NCI-H2081 treated with DMSO at 0.1 percent for 48 hours (cell line): ENCODE measurements around the gene CAMKMT.

Experiments
- DNase-seq: peaks from one replicate; lab custom pipeline; 2025; lab: John Stamatoyannopoulos, UW

Gene CAMKMT

DNA sequence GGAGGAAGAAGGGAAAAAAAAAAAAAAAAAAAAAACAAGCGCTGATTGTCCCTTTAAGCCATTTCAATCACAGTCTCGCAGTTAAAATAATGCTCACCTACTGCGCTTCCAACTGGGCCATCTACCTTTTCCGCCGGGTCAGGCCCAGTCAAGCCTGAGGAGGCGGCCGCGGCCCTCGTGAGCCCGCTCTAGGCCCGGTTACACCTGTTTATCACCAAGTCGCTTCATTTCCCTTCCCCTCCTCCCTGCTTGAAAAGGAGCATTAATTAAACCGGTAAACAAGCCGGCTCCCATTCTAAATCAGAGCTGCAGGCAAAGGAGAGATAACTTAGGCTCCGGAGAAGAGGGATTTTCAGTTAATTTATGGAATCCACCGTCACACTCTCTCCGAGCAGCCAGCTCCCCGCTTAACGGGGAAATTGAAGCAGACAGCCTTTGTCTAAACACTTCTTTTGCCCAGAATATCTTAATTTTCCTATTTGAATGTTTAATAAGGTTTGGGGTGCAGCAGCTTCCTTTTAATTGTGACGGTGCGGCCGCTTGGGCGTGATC, 439.6 kb downstream of the CAMKMT start:
- DNase-seq, result no peak

DNA sequence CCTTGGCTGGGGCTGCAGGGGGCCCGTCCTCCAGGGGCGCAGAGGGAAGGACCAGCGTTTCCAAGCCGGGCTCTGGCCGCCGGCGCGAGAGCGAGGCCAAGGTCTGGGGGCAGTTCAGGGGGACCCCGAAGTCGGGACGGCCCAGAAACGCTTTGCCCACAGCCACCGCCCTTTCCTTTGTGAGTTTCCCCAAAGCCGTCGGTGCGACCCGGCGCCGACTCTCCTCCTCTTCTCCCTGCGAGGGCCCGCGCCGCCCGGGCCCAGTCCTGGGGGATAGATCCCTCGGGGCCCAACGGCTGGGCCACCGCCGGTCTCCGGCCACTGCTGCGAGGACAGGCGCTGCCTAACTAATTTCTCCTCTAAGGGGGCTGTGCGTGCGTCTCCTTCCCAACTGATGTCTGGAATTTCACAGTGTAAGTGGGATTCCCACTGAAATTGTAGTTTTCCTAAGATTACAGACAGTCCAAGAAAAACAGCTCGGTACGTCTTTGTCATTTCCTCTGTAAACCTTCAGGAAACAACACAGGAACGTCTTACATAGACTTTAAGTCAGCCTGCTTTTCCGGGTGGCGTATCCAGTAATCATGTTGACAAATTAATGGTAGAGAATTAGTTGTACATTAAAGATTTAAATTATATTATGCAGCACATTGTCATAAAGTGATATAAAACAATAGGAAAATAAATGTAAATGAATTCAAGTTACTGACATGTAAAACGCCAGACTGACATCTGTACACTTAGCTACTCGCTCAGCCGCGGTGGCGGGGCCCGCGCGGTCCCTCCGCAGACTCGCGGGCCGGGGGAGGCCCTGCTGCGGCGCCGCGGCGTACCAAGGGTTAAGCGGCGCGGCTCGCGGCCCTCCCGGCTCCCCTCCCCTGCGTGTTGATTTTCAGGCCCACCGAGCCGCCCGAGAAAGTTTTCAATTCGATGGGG, 440.4 kb downstream of the CAMKMT start:
- no peak for DNase-seq

DNA sequence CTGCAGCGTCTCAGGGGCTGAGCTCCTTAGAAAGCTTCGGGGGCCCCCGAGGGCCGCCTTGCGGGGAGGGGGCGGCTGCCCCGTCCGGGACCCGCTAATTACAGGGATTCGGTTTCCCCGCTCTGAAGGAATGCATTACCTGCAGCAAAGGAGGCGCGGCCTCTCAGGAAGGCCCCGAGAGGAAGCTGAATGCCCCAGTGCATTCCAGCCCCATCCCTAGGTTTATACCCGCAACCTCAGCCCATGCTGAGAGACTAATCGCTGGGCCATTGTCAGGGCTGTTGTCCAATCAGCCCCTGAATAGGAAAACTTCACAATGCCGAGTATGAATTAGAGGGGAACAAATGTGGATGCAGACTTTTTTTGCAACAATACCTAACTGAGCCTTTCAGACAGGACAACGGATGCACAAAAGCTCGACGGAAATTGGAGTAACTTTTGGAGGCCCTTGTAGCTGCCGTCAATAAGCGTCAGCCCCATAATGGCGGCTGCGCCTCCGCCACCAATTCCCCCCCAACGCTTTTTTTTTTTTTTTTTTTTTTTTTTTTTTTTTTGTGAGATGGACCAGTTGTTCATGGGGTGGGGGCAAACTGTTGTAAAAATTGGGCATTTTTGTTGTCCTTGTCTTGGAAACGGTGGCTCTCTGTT, 441.2 kb downstream of the CAMKMT start:
- no peak for DNase-seq

DNA sequence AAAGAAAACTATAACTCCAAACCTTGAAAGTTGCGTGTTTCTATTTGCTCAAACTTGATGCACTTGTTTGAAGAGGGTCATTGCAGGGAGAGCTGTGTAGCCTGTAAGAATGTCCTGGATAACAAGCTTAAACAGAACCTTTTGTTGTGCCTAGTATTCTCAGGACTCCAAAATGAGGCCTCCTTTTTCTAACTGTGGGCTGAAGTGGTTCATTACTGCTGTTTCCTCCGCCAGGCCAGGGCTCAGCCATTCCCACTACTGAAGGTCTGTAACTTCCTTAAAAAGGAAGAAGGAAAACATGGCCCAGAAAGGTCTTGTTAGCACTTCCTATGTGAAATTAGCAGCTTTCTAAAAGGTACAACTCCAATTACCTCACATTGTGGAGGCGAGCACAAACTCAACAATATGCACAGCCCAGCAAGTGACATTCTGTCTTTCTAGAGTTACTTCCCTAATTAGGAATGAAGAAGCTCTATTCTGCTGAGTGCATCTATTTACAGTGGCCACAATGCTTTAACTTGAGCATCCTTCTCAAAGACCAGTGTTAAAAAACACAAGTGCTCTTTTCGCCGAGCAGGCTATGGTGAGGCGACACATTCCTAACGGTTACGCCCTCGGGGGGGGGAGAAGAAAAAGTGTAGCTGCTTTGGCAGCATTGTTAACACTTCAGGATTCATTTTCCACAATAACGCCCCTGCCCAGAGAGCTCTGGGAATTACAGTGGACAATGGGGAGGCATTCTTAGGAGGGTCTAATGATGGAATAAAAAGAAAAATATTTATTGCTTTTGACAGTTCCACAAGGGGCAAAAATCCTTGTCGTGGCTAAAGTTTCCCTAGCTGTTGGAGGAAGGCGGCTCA, 442.9 kb downstream of the CAMKMT start:
- DNase-seq, result no peak

DNA sequence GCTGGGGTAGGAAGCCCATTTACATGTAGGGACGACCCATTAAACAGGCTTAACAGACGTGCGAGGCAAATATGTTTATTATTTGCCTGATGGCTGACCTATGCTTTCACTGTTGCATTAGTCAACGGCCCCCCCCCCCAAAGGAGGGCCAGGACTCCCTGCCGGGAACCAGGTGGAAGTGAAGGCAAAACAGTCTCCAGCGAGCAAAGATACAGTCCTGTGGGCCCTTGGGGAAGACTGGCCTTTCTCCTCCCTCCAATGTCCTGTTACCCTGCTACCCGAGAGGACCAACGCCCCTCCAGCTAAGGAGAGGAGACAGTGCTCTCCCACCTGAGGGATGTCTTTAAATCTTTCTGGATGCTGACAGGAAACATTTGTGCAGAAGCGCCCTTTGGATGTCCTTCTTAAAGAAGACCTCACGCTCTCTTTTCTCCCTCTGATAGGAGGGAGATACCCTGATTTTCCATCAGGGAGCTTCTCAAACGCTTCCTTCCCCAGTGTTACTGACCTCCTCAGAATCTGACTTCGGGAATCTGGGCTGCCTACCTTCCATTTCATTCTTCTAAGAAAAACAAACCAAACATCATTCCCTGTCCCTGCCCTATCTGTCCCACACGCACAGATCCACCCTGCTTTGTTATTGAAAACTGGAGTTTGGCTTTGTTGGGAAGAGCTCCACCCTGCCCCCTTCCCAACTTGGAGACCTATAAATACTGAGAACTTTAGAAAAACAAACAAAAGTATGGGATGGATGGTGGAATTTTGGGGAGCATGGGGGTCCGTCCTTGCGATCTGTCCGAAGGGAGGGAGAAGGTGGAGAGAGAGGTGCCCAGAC, 443.9 kb downstream of the CAMKMT start:
- no peak for DNase-seq

DNA sequence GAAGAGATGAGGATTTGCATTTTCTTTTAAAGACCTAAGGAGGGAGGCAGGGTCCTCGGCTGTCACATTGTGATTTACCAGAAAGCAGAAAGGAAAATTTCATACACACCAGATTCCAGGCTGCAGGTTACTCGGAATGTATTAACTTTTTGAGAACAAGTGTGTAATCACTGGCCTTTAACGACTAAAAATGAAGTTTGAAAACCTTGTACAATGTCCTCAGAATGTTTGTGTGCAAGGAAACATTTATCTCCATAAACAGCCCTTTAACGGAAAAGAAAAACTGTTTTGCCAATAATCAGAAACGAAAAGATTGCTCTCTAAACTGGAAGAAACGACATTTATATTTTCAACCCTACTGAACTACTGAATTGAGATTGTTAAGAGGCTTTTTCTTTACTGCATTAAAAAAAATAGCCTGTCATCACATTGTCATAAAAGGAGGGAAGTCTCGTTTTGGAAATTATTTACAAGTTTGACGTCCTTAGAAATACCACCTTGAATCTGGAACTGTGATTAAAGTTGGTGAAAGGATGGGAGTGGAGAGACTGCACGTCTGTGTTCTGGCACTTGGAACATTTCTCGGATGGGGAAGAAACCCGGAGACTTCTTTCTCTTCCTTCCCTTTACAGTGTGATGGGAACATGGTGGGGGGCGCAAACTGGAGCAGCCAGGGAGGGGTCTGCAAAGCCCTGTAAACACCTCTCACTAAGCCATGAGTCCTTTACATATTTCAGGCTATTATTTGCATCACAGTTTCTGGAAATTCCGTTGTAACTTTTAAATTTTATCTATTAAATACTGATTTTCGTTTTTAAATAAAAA, 445.7 kb downstream of the CAMKMT start:
- no peak for DNase-seq

DNA sequence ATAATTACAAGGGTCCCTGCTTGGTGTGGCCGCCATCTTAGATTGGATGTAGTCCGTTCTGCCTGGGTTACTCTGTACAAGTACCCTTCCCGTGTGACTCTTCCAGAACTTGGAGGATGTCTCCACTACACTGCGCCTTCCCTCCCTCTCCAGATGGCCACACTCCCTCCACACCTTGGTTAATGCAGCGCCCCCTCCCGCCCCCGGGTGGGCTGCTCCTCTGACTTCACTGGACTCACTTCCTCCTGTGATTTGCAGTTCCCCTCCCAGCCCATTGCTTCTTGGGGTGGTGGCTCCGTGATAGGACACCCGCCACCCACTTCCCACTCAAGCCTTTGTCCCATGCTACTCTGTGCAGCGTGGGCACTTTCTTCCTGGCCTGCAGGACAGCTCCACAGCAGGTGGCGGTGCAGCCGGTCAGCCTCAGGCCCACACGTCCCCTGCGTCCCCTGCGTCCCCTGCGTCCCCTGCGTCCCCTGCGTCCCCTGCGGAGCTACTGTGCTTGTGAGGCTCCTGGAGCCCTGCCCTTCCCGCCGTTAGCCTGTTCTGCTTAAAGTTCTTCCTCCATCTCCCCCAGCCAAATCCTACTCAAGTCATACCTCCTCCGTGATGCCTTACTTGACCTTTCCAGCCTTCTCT, 449.3 kb downstream of the CAMKMT start:
- no peak for DNase-seq

DNA sequence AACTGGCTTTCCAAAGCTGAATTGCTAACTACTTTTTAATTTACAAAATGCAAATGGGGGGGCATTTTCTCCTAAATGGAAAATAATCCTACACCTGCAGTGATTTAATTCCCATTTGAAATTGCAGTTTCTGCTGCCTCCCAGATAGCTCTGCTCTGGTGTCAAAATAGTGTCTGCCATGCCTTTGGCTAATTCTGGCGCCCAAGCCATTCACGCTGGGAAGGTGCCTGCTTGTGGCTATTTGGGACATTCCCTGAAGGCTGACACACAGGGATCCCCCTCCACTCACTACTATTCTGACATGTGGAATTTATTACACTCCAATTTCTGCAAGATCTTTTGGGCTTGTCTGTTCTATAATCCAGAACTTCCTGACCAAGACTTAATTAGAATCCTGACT, 451.4 kb downstream of the CAMKMT start:
- no peak for DNase-seq

DNA sequence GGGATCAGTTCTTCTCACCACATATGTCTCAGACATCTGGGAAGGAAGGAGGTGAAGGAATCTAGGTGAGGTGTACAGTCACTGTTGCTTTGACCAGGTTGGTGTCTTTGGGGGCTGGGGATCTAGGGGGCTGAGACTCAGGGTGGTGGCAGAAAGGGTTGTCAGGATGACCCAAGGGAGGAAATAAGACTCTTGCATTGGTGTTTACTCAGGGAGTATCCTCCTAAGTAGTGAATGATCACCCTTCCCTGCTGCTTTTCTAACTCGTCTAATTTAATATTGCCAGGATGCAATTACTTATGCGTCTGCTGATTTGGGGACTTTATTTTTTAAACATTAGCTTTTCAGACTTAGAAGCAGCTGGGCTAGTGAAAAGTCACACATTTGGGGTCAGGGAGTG, 451.9 kb downstream of the CAMKMT start:
- DNase-seq, result no peak

DNA sequence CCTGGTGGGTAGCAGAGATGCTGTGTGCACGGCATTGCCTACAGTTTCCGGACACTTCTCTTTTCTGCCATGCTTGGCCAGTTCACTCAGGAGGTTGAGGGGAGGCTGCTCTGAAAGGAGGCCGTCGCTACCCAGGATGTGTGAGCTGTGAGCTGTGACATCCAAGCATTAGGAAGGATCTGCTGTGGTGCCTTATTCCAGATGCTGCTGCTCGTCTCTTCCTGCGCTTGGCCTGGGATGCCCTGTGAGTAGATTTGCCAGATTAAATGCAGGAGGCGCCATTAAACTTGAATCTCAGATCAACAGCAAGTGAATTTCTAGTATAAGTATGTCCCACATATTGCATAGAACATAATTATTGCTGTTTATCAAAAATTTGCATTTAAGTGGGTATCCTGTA, 455.5 kb downstream of the CAMKMT start:
- no peak for DNase-seq

DNA sequence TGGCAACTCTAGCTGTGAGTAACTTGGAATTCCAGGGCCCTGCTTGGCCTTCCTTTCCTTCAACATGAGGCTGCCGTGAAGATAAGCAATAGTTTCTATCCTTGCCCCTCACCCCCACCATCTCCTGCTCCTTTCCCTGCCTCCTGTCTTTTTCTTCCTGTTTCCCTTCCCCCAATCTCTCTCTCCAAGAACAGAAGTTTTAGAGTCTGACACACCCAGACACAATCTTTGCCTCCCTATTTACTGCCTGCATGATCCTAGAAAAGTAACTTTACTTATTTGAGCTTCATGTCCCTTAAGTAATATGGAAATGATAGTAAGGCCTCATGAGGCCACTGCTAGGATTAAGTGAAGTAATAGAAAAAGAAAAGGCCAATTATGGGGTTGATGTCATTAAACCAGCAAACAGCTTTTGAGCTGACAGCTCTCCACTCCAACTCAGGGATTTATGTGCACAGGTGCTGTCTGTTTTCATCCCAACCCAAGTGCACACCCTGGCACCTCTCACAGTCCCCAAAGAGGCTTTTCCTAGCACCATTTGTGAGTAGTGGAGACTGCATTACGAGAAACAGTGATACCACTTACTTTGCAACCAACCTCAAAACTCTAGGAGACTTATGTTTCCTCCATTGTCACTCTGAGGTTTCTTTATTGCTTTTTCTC, 456.1 kb downstream of the CAMKMT start:
- DNase-seq, result no peak

DNA sequence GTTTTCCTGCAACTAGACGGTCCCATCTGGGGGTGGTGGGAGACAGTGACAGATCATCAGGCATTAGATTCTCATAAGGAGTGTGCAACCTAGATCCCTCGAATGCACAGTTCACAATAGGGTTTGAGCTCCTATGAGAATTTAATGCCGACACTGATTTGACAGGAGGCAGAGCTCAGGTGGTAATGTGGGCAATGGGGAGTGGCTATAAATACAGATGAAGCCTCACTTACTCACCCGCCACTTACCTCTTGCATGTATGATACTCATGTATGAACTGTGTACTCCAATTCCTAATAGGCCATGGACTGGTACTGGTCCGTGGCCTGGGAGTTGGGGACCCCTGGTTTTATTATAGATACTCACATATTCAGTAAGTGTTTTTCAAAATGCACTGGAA, 457.3 kb downstream of the CAMKMT start:
- no peak for DNase-seq

DNA sequence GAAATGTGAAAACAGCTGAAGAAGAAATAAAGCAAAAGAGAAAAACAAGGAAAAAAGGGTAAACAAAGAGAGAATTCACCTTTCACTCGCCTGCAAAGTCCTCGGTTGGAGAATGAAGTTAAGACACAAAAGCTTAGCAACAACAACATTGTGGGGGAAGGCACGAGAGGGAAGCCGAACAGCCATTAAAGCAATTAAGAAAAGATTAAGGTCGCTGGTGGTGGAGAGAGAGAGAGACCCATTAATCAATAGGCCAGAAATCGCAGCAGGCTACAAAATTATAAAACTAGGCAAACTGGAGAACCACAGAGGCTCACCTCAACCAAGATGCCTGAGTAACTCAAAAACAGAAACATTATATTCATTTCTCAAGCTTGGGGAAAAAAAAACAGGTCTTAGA, 459.8 kb downstream of the CAMKMT start:
- DNase-seq, result no peak

DNA sequence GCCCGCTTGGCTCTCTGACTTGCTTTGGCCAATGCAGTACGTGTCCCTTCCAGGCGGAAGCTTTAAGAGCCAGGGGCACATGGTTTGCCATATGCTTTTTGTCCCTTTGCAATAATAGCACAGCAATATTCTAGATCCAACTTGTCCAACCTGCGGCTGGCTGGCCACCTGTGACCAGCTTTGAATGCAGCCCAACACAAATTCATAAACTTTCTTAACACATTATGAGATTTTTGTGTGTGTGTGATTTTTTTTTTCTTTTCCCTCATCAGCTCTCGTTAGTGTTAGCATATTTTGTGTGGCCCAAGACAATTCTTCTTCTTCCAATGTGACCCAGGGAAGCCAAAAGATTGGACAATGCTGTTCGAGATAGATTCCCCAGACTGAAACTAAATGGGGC, 460.4 kb downstream of the CAMKMT start:
- DNase-seq, result no peak
